ENCODE data around the gene CACNA1A. TPM values are rescaled to one million over a fixed set of nuclear protein-coding genes. Genes with fewer than 3 reads are reported as not detected.

The CACNA1A gene
- total RNA-seq, 1 donor from 2014 or later = 190 TPM

- peaks cover 17% of the 10 kb centered on the region for H3K9me3 Mint-ChIP-seq (ENCODE audit: unreplicated experiment)
- H3K27me3 Mint-ChIP-seq (ENCODE audit: unreplicated experiment) = peaks cover 8% of the 10 kb centered on the region
- TF ChIP-seq, protein P1, sequence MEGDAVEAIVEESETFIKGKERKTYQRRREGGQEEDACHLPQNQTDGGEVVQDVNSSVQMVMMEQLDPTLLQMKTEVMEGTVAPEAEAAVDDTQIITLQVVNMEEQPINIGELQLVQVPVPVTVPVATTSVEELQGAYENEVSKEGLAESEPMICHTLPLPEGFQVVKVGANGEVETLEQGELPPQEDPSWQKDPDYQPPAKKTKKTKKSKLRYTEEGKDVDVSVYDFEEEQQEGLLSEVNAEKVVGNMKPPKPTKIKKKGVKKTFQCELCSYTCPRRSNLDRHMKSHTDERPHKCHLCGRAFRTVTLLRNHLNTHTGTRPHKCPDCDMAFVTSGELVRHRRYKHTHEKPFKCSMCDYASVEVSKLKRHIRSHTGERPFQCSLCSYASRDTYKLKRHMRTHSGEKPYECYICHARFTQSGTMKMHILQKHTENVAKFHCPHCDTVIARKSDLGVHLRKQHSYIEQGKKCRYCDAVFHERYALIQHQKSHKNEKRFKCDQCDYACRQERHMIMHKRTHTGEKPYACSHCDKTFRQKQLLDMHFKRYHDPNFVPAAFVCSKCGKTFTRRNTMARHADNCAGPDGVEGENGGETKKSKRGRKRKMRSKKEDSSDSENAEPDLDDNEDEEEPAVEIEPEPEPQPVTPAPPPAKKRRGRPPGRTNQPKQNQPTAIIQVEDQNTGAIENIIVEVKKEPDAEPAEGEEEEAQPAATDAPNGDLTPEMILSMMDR (IDR thresholded peaks at IDR 0.05; ENCODE audit: partially characterized antibody, unreplicated experiment) = peak; percentile 55
- peaks cover 12% of the 10 kb centered on the region for H3K4me1 Mint-ChIP-seq (ENCODE audit: low read depth, unreplicated experiment)
- H3K4me3 Mint-ChIP-seq (ENCODE audit: unreplicated experiment) = no peak overlapping the region
- peak overlapping the region; percentile 49 for H3K27ac Mint-ChIP-seq (ENCODE audit: unreplicated experiment)
- DNase-seq = peak; percentile 64
- H3K36me3 Mint-ChIP-seq (ENCODE audit: unreplicated experiment) = no peaks in the 10 kb centered on the region
Observed at GRCh38 chr19:13212759-13213330, 293.4 kb downstream of the CACNA1A start.

DNA sequence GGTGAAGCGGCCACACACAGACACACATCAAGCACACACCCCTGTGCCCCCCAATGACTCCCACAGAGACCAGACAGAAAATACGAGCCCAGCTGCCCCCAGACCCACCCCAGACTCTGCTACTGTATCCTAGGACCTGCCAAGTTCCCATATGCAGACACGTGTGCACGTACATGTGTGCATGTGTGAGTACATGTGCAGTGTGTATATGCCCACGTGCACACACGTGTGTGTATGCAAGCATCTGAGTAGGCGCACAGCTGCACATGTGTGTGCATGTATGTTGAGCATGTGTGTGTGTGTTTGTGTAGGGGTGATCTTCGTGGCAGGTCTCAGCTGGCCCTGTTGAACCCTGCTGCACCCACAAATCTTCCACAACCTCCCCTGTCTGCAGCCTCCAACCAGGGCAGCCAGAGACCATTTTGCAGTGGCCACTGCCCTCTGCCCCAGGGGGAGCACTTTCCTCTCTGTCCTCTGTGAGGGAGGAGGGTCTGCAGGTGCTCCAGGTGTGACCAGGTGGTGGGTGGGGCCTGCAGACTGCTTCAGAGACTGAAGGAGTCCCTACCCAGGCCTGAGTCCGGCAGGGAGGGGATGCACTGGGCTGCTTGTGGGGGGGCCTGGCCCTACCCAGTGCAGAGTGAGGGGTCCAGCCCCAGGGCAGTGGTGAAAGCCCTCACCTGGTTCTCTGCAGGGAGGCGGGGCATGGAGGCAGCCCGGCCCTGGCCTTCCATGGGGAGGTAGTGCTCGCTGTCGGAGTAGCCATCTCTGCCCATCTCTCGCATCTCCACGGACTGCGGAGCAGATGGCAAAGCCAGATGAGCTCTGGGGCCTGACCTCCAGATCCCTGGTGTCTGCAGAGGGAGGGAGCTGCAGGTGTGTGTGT is 294.6 kb downstream of the CACNA1A start:
- H3K4me1 Mint-ChIP-seq (ENCODE audit: low read depth, unreplicated experiment) = peaks cover 9% of the 10 kb centered on the region
- H3K27ac Mint-ChIP-seq (ENCODE audit: unreplicated experiment) = no peak overlapping the region
- no peaks in the 10 kb centered on the region for H3K36me3 Mint-ChIP-seq (ENCODE audit: unreplicated experiment)
- peaks cover 17% of the 10 kb centered on the region for H3K9me3 Mint-ChIP-seq (ENCODE audit: unreplicated experiment)
- DNase-seq = no peak
- TF ChIP-seq, protein P1 (IDR thresholded peaks at IDR 0.05; ENCODE audit: partially characterized antibody, unreplicated experiment) = no peak
- no peak overlapping the region for H3K4me3 Mint-ChIP-seq (ENCODE audit: unreplicated experiment)
- H3K27me3 Mint-ChIP-seq (ENCODE audit: unreplicated experiment) = peaks cover 8% of the 10 kb centered on the region

GRCh38 chr19:13210941-13211340 is 295.3 kb downstream of the CACNA1A start:
- Mint-ChIP-seq H3K4me1 (ENCODE audit: low read depth, unreplicated experiment) (peaks cover 13% of the 10 kb centered on the region), H3K27me3 (ENCODE audit: unreplicated experiment) (peaks cover 7% of the 10 kb centered on the region), H3K4me3 (ENCODE audit: unreplicated experiment) (no peak overlapping the region), H3K27ac (ENCODE audit: unreplicated experiment) (no peak overlapping the region), H3K36me3 (ENCODE audit: unreplicated experiment) (no peaks in the 10 kb centered on the region), H3K9me3 (ENCODE audit: unreplicated experiment) (peaks cover 20% of the 10 kb centered on the region)
- DNase-seq = no peak
- TF ChIP-seq, protein P1 (IDR thresholded peaks at IDR 0.05; ENCODE audit: partially characterized antibody, unreplicated experiment) = no peak

DNA sequence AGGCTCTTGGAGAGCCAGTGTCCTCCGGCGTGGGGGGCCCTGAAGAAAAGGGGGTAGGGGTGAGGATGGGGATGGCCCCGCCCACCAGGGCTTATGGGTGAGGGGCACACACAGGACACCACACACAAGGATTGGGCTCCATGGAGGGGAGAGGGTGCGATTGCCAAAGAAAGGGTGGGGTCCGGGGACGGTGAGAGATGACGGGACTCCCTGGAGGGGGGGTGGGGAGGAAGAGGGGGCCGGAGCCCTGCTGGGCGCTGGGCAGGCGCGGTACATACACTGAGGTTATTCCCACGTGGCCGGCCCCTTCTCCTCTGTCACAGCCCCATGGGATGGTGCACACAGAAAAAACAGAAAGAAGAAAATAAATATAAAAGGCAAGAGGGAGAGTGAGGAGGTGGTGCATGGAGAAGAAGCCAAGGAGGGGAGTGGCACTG is 295.9 kb downstream of the CACNA1A start:
- Mint-ChIP-seq H3K36me3 (ENCODE audit: unreplicated experiment) (no peaks in the 10 kb centered on the region), H3K27ac (ENCODE audit: unreplicated experiment) (no peak overlapping the region), H3K4me3 (ENCODE audit: unreplicated experiment) (no peak overlapping the region), H3K4me1 (ENCODE audit: low read depth, unreplicated experiment) (peaks cover 13% of the 10 kb centered on the region), H3K27me3 (ENCODE audit: unreplicated experiment) (peaks cover 7% of the 10 kb centered on the region), H3K9me3 (ENCODE audit: unreplicated experiment) (peaks cover 19% of the 10 kb centered on the region)
- TF ChIP-seq, protein P1 (IDR thresholded peaks at IDR 0.05; ENCODE audit: partially characterized antibody, unreplicated experiment) = no peak
- DNase-seq = no peak
